GM18508 (cell line): ENCODE data around the gene MYO1F.
"Not testable (repeated sequence)": the region's sequence is repeated elsewhere in the genome, so short reads cannot be mapped to it uniquely, and the experiment has no call there.

Experiments used
- ATAC-seq: cut with Tn5 transposase; IDR thresholded peaks from one replicate; pipeline ENCODE4 v1.9.1; 2021; ENCODE audit warnings: moderate number of reproducible peaks; ENCODE audit not compliant: insufficient read depth, unreplicated experiment

Gene MYO1F

DNA sequence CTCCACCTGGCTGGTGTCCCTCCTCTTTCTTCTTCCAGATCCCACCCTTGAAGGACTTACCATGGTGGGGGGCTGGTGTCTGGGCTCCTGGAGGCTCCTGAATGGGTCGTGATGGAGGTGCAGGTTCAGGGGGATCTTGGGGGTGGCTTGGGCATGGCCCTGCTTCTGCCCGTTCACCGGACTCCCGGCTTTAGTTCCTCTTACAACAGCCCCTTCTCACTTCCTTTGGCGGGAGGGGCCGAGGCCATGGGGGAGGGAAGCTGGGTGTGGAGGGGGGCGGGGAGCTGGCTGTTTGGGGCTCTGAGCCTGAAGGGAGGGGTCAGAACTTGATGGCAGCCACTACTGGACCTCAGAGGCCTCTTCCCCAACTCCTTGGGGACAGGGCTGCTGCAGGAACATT is at the start of gene MYO1F:
Gene MYO1F, minus strand, starts transcription at position 196 of the 400 bp plus-strand sequence. Its CDS starts 133 bp downstream, at position 63.
- no peak for ATAC-seq

DNA sequence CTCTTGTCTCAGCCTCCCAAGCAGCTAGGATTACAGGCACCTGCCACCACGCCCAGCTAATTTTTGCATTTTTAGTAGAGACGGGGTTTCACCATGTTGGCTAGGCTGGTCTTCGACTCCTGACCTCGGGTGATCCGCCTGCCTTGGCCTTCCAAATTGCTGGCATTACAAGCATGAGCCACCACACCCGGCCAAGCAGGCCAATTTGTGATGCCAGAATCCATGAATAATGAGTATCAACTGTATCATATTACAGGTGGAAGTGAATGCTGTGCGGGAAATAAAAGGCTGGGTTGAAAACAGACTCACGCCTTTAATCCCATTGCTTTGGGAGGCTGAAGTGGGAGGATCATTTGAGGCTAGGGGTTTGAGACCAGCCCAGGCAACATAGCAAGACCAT is 49.6 kb upstream of the MYO1F start:
- no peak for ATAC-seq

DNA sequence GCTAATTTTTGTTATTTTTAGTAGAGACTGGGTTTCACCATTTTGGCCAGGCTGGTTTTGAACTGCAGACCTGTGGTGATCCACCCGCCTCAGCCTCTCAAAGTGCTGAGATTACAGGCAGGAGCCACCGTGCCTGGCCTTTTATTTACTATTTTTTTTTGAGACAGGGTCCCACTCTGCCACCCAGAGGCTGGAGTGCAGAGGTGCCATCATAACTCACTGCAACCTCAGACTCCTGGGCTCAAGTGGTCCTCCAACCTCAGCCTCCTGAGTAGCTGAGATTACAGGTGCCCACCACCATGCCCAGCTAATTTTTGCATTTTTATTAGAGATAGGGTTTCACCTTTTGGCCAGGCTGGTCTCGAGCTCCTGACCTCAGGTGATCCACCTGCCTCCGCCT is 45.6 kb upstream of the MYO1F start:
- not testable (repeated sequence) for ATAC-seq

DNA sequence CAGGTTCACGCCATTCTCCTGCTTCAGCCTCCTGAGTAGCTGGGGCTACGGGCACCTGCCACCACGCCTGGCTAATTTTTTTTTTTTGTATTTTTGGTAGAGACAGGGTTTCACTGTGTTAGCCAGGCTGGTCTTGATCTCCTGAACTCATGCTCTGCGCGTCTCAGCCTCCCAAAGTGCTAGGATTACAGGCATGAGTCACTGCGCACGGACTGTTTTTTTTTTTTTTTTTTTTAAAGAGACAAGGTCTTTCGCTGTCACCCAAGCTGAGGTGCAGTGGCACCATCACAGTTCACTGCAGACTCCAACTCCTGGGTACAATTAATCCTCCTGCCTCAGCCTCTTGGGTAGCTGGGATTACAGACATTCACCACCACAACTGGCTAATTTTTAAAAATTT is 41.5 kb upstream of the MYO1F start:
- ATAC-seq = no peak

DNA sequence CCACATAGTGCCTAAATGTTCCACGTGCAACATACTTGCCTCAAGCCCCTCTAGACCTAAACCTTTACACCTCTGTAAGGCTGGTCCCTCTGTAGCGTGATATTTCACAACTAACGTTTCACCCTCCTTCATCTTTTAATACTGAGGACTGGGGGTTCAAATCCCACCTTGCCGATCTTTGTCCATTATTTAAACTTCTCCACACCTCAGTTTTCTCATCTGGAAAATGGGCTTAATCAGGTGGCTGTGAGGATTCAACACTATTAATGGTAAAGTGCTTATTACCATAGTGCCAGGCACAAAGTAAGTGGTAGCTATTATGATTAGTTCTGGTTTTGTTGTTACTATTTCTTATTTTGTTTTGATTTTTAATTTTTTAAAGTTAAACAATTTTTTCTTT is 40.7 kb upstream of the MYO1F start:
- no peak for ATAC-seq

DNA sequence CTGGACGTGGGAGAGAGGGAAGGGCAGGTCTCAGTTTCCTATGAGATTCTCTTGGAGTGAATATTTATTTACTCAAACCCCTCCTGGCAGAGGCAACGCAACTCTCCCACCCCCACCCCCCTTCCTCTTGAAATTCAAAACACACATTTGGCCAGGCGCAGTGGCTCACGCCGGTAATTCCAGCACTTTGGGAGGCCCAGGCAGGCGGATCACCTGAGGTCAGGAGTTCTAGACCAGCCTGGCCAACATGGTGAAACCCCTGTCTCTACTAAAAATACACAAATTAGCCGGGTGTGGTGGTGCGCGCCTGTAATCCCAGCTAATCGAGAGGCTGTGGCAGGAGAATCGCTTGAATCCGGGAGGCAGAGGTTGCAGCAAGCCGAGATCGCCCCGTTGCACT is 40.1 kb upstream of the MYO1F start:
- ATAC-seq = not testable (repeated sequence)

DNA sequence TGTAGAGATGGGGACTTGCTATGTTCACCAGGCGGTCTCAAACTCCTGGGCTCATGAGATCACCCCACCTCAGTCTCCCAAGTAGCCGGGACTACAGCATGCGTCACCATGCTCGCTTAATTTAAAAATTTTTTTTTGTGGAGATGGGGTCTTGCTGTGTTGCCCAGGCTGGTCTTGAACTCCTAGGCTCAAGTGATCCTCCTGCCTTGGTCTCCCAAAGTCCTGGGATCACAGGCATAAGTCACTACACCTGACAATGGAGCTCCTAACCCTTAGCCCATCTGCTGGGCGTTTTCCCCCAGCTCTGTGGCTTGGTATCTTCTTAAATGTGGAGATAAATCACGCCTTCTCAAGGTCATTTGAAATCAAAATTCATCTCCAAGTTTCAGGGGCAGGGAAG is 39.6 kb upstream of the MYO1F start:
- no peak for ATAC-seq

DNA sequence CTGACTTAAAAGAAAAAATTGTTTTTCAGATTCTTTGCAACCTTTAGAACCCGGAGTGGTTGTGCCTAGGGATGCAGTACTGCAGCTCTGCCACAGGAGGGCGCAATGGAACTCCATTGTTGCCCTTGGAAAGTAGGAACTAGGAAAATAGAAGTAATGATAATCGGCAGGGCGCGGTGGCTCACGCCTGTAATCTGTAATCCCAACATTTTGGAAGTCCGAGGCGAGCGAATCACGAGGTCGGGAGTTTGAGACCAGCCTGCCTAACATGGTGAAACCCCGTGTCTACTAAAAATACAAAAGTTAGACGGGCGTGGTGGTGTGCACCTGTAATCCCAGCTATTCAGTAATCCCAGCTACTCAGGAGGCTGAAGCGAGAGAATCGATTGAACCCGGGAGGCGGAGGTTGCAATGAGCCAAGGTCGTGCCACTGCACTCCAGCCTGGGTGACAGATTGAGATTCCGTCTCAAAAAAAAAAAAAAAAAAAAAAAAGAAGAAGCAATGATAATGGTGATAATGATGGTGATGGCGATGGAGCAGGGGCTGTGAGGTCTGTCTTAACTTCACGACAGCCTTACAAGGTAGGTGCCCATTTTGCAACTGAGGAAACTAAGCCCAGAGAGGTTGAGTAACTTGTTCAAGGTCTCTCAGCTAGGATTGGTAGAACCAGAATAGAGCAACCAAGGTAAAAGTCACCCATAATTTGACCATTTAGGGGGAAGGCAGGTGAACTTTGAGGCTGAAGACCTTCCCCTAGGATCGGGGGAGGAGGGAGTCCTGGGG is 38.8 kb upstream of the MYO1F start:
- ATAC-seq = no peak

DNA sequence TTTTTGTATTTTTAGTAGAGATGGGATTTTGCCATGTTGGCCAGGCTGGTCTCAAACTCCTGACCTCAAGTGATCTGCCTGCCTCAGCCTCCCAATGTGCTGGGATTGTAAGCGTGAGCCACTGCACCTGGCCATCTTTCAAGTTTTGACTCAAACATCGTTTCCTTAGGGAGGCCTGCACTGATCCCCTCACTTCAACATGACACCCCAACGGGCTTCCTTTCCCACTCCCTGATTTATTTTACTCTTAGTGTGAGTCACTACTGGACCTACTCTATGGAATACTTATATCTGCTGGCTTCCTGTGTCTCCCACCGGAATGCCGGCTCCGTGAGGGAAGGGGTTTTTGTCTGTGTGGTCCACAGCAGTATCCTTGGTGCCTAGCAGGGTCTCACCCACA is 37.8 kb upstream of the MYO1F start:
- no peak for ATAC-seq

DNA sequence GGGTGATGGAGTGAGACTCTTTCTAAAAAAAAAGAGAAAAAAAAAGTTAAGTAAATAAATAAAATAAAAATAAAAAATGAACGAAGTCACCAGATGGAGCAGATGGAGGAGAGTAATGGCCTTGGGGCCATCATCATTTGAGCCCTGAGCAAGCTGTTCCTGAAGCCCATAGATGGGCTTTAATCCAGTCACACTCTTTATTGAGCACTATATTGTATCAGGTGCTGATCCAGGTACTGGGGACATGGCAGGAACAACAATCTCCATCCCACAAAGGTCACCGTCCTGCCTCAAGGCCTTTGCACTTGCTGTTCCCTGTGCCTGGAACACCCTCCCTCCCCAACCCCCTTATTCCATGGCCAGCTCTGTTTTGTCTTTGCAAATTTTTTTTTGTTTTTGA is 37.2 kb upstream of the MYO1F start:
- no peak for ATAC-seq

DNA sequence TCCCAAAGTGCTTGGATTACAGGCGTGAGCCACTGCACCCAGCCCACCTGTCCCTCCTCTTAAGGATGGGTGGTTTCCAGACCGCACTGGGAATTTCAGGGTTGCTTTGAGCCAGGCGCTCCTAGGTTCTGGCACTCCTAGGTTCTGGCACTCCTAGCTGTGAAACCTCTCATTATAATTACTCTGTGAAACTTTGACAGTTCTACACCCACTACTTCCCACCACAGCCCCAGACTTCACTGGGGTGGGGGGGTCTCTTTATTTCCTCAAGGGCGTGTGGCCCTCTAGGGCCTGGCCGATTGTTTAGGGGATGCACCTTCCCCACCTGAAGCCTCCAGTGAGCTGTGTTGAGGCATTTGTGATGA is 35.5 kb upstream of the MYO1F start:
- no peak for ATAC-seq

DNA sequence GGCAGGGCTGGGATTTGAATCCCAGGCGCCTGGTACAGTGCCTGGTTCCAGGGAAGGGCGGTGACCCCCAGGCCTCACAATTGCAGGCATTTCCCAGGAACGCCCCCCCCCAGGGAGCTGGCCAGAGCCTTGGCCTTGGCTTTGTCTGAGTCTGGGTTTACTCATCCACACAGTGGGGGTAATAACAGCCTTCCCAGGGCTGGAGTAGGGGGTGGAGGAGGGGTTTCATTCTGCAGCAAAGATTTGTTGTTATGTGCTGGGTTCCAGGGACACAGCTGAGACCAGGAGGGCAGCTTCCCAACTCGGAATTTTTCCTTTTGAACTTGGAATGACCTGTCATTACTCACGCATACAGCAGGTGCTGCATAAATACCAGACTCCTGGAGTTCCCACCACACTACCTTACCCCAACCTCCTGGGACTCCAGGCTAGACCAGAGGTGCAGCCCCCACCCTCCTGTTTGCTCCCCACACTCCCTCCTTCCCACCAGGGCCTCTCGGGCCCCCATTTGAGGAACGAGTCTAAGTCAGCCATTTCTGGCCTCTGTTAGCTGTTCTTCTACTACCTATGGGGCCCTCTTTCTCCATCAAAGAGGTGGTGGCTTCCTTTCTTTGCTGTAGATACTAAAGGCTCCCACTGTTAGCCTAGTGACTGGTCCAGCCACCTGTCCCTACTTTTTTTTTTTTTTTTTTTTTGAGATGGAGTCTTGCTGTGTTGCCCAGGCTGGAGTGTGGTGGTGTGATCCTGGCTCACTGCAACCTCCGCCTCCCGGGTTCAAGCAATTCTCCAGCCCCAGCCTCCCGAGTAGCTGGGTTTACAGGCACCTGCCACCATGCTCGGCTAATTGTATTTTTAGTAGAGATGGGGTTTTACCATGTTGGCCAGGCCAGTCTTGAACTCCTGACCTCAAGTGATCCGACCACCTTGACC is 34.9 kb upstream of the MYO1F start:
- no peak for ATAC-seq

DNA sequence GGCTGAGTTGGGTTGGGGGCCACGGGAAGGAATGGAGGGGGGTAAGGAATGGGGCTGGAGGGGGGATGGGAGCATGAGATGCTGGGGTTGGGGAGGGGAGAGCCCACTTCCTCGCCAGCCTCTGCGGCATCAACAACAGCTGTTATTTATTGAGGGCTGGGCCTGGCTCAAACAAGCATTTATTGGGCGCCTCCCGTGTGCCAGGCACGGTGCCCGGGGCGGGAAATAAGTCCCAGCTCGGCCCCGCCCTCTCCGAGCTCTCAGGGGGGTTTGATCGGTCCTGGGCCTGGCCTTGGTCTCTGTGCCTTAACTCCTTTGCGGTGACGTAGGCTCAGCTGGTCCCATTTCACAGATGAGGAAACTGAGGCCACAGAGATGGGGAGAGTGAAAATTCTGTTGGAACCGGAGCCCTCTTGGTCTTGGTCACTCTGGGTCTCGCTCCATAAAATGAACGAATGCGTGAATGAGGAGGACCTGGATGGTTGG is 34.2 kb upstream of the MYO1F start:
- ATAC-seq = no peak

DNA sequence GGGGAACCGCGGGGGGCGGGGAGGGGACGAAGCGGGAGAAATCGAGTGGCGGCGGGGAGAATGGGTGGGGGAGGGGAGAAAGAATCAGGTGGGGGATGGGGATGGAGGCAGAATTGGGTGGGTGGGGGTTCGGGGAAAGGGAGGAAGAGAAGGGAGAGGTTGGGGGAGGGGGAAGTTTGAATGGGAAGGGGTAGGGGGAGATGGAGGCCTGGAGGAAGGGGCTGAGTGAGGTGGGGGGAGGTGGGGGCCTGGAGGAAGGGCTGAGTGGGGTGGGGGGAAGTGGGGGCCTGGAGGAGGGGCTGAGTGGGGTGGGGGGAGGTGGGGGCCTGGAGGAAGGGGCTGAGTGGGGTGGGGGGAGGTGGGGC is 33.7 kb upstream of the MYO1F start:
- ATAC-seq = no peak

DNA sequence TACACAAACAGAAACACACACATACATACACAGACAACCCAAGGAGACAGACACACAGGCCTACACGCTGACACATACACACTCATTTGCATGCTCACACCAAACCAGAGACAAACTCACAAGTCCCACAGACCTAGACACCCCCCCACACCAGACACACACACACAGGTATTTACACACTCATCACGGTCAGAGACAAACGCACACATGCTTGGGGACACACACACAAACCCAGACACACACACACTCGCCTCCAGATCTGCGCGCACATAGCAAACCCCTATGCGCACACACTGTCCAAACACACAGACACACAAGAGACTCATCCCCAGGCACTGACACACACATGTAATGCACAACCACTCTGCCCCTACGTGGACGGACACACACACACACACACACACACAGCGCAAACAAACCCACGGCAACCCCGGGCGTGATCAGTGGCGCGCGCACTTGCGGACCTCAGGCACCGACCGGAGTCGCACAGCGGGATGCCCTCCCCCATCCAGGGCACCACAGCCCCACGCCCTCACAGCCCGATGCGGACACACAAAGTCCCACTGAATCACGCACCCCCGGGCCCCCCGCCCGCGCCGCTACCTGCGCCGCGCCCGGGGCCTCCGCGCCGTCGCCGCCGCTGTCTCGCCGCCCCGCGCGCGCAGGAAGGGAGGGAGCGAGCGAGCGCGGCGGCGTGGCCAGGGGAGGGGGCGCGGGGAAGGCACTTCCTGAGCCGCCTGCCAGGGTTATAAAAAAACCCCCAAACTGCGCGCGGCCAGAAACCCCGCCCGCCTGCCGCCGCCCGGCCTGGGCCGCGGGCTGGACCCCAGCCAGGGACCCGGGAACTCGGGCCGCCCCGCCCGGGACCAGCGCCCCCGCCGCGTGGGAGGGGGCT is 33.0 kb upstream of the MYO1F start, which contains the start of gene ADAMTS10:
Gene ADAMTS10, minus strand, starts transcription at position 675 of the 895 bp plus-strand sequence. CDS start 5,005 bp downstream, outside the sequence.
- ATAC-seq = no peak

DNA sequence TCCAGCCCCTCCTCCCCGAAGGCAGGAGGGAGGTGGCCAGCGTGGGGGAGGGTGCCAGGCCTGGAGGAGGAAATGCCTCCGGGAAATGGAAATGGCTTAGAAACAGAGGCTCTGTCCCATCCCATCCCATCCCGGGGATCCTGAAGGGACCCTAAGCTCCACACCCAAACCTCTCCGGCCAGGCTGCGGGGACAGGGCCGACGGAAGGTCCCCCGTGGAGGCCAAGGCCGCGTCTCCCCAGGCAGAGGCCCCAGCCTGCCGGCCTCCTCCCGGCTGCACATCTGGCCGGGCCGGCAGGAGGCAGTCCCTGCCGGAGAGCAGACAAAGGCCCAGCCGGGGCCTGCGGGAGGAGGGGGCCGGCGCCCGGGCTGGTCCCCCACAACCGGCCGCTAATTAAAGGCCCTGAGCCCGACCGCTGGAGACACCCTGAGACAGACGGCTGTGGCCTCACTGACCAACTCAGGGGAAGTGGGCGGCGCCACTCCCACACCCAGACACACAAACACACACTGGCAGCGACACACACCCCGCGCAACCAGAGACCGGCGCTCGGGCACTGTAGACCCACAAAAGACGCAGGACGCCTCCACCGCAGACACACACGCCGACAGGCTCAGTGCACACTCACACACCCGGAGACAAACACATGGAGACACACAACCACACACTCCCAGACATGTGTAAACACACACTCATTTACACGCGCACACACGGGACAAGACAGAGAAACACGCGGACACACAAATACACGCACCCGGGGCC is 32.2 kb upstream of the MYO1F start:
- ATAC-seq = no peak

DNA sequence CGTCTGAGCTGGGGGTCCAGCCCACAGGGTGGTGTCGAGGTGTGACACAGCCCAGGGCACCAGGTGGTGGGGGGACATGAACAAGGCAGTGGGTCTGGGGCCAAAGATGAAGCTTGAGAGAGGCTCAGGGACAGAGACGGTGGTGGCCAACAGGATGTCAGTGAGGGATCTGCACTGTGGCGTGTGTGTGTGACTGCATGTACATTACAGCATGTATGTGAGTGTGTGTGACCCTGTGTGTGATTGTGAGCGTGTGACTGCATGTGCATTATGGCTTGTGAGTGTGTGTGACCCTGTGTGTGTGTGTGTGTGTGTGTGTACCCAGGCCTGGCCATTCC is 31.7 kb upstream of the MYO1F start:
- no peak for ATAC-seq

DNA sequence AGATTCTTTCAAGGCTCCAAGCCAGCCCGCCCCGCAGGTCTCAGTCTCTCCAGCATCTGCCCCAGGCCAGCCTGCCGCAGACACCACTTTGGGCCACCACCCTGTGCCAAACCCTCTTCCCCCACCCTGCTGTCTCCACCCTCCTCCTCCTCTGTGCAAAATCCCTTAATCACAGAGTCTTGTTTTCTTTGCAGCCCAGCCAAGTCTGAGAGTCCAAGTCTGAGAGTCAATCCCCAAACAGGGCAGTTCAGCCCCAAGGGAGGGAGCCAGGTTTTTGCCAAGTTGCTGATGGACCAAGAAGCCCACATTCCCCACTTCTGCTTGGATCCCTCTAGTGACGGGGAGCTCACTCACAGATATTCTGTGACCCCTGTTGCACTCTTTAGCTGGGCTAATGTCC is 30.1 kb upstream of the MYO1F start:
- no peak for ATAC-seq

DNA sequence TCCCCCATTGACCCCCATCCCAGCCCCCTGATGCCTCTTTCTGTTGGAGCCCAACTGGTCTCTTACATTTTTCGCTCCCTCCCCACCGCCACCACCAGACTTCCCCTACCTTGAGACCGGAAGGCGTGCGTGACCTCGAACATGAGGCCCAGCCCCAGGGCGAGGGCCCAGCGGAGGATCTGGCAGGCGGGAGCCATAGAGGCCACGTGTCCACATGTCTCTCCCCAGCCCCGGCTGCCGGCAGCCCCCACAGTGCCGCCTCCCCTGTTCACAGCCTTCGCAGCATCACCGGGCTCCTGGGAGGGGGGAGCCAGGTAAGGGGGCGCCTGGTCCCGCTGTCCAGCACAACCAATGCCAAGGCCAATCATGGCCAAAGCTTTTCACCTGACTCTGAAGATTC is 28.3 kb upstream of the MYO1F start:
- ATAC-seq = no peak

DNA sequence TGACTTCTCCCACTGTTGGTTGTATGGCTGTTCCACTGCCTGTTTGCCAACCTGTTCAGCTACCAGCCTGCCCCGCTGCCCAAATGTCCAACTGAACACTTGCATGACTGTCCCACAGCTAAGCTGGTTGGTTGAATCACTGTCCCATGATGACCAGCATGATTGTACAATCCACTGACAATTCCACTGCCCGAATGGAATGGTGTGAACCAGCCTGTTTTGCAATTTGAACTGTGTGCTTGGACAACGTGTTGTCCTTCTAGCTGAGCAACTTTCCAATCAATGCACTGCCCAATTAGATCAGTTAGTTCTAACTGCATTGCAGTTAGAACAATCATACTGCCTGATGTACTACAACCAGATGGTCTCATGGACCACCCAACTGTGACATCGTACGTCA is 24.6 kb upstream of the MYO1F start:
- no peak for ATAC-seq
